IMR-90 (cell line): ENCODE results near the gene PALB2. TPM values are rescaled to one million over a fixed set of nuclear protein-coding genes. Genes with fewer than 3 reads are reported as not detected.

Experiments used
- ATAC-seq: fragments of 200-7000 bp; cut with Tn5 transposase; 2 replicates; pipeline ENCODE4 v1.9.1; 2020; ENCODE audit warnings: low read depth, mild to moderate bottlenecking, moderate library complexity
- BruUV-seq: library from RNA; stranded (reverse); fragments of 400-500 nt; replicated peaks from 2 replicates; lab custom pipeline; 2021; lab: Mats Ljungman, UMichigan
- CTCF ChIA-PET: fragments of 300-600 bp; formaldehyde crosslinking; extraction: SDS; loops from one replicate; lab custom pipeline; 2021; ENCODE audit warnings: antibody characterized with exemption; lab: Yijun Ruan, JAX
- POLR2A ChIA-PET: fragments of 300-600 bp; sonication (Branson Sonifier 250); formaldehyde crosslinking; loops from one replicate; lab custom pipeline; 2022; ENCODE audit warnings: antibody characterized with exemption; ENCODE audit not compliant: unreplicated experiment; lab: Charles Lee
- DNase-seq: peaks from one replicate; pipeline ENCODE4 v3.0.0; 2013
- H2AFZ ChIP-seq: replicated peaks from 2 replicates; pipeline ENCODE3; 2013; ENCODE audit warnings: low read length, mild to moderate bottlenecking; ENCODE audit not compliant: poor library complexity
- H2AK5ac ChIP-seq: 2 replicates; pipeline ENCODE4 v1.6.1; 2013; ENCODE audit warnings: low read depth, low read length, inconsistent platforms
- H2AK9ac ChIP-seq: replicated peaks from 2 replicates; pipeline ENCODE3; 2013; ENCODE audit warnings: mild to moderate bottlenecking, low read depth, low read length, moderate library complexity; ENCODE audit not compliant: poor library complexity
- H2BK120ac ChIP-seq: 2 replicates; pipeline ENCODE4 v1.6.1; 2013; ENCODE audit warnings: low read depth, low read length, inconsistent platforms
- H2BK15ac ChIP-seq: 3 replicates; pipeline ENCODE4 v1.6.1; 2013; ENCODE audit warnings: low read depth, low read length, inconsistent platforms
- H2BK20ac ChIP-seq: 2 replicates; pipeline ENCODE4 v1.6.1; 2013; ENCODE audit warnings: low read depth, mild to moderate bottlenecking, inconsistent platforms, low read length, moderate library complexity
- H2BK5ac ChIP-seq: 2 replicates; pipeline ENCODE4 v1.6.1; 2013; ENCODE audit warnings: mild to moderate bottlenecking, low read depth, low read length, inconsistent platforms; ENCODE audit not compliant: poor library complexity, severe bottlenecking
- H3K14ac ChIP-seq: replicated peaks from 2 replicates; pipeline ENCODE4 v1.6.1; 2013; ENCODE audit warnings: low read depth, low read length, inconsistent platforms
- H3K18ac ChIP-seq: 2 replicates; pipeline ENCODE4 v1.6.1; 2013; ENCODE audit warnings: low read depth, low read length, control low read depth
- H3K23ac ChIP-seq: 2 replicates; pipeline ENCODE4 v1.6.1; 2013; ENCODE audit warnings: low read depth, low read length, inconsistent platforms
- H3K27ac ChIP-seq: 2 replicates; pipeline ENCODE4 v1.5.1; 2013; ENCODE audit warnings: mild to moderate bottlenecking, control low read depth, low read length; ENCODE audit not compliant: insufficient read depth
- H3K27me3 ChIP-seq: 2 replicates; pipeline ENCODE4 v1.6.1; 2013; ENCODE audit warnings: low read length; ENCODE audit not compliant: control insufficient read depth, insufficient read depth
- H3K36me3 ChIP-seq: 2 replicates; pipeline ENCODE4 v1.6.1; 2013; ENCODE audit warnings: low read length, mixed read lengths; ENCODE audit not compliant: control insufficient read depth, insufficient read depth
- H3K4ac ChIP-seq: 2 replicates; pipeline ENCODE4 v1.6.1; 2013; ENCODE audit warnings: low read depth, low read length, inconsistent platforms
- H3K4me1 ChIP-seq: 2 replicates; pipeline ENCODE4 v1.6.1; 2013; ENCODE audit warnings: low read length, mixed read lengths; ENCODE audit not compliant: control insufficient read depth, insufficient read depth
- H3K4me2 ChIP-seq: 2 replicates; pipeline ENCODE4 v1.6.1; 2013; ENCODE audit warnings: low read depth, mild to moderate bottlenecking, control low read depth, low read length, moderate library complexity
- H3K4me3 ChIP-seq: 2 replicates; pipeline ENCODE4 v1.5.1; 2013; ENCODE audit warnings: low read depth, mild to moderate bottlenecking, control low read depth, low read length, moderate library complexity; ENCODE audit not compliant: insufficient read depth
- H3K56ac ChIP-seq: 2 replicates; pipeline ENCODE4 v1.6.1; 2013; ENCODE audit warnings: low read length, inconsistent platforms; ENCODE audit not compliant: insufficient read depth; ENCODE audit errors: extremely low read depth
- H3K79me1 ChIP-seq, 2 experiments: 2 replicates each; pipeline ENCODE4 v1.6.1; 2013; ENCODE audit warnings: low read length in 2 of 2, inconsistent platforms in 1 of 2, low read depth in 1 of 2
- H3K9ac ChIP-seq: 2 replicates; pipeline ENCODE4 v1.6.1; 2013; ENCODE audit warnings: low read depth, low read length, control low read depth
- H3K9me1 ChIP-seq: 2 replicates; pipeline ENCODE4 v1.6.1; 2013; ENCODE audit warnings: low read length, inconsistent platforms; ENCODE audit not compliant: insufficient read depth
- H3K9me3 ChIP-seq: 2 replicates; pipeline ENCODE4 v1.6.1; 2013; ENCODE audit warnings: low read length; ENCODE audit not compliant: control insufficient read depth, insufficient read depth
- H4K20me1 ChIP-seq: 2 replicates; pipeline ENCODE4 v1.6.1; 2013; ENCODE audit warnings: low read length, inconsistent platforms; ENCODE audit not compliant: insufficient read depth
- H4K5ac ChIP-seq: 2 replicates; pipeline ENCODE4 v1.6.1; 2013; ENCODE audit warnings: mild to moderate bottlenecking, low read depth, low read length, control low read depth
- H4K8ac ChIP-seq, 2 experiments: 2 replicates each; pipeline ENCODE4 v1.6.1; 2013; ENCODE audit warnings: low read depth in 2 of 2, low read length in 2 of 2, control low read depth in 1 of 2, inconsistent platforms in 1 of 2
- H4K91ac ChIP-seq: 2 replicates; pipeline ENCODE4 v1.6.1; 2013; ENCODE audit warnings: low read depth, low read length, inconsistent platforms; ENCODE audit not compliant: insufficient read depth
- BHLHE40 ChIP-seq: fragments of 150-350 bp; IDR thresholded peaks from 2 replicates; pipeline ENCODE4 v1.6.1; 2016; ENCODE audit warnings: mild to moderate bottlenecking, low read depth, low read length
- CEBPB ChIP-seq: IDR thresholded peaks from 2 replicates; pipeline ENCODE4 v1.6.1; 2012; ENCODE audit warnings: low read depth, low read length, improper control_type of control experiment
- CHD1 ChIP-seq: IDR thresholded peaks from 2 replicates; pipeline ENCODE4 v1.6.1; 2012; ENCODE audit warnings: low read depth, low read length, improper control_type of control experiment
- ELK1 ChIP-seq: fragments of 150-350 bp; IDR thresholded peaks from 2 replicates; pipeline ENCODE4 v1.6.1; 2016; ENCODE audit warnings: low read depth, mild to moderate bottlenecking, low read length, moderate library complexity, borderline replicate concordance
- FOS ChIP-seq: fragments of 150-350 bp; IDR thresholded peaks from 2 replicates; pipeline ENCODE4 v1.6.1; 2016; ENCODE audit warnings: low read depth, low read length
- MAFK ChIP-seq: IDR thresholded peaks from 2 replicates; pipeline ENCODE4 v1.6.1; 2012; ENCODE audit warnings: low read depth, low read length, improper control_type of control experiment
- MAZ ChIP-seq: IDR thresholded peaks from 2 replicates; pipeline ENCODE4 v1.6.1; 2012; ENCODE audit warnings: low read depth, mild to moderate bottlenecking, low read length, improper control_type of control experiment, moderate library complexity, borderline replicate concordance
- MXI1 ChIP-seq: IDR thresholded peaks from 2 replicates; pipeline ENCODE4 v1.6.1; 2012; ENCODE audit warnings: low read depth, mild to moderate bottlenecking, low read length, moderate library complexity, borderline replicate concordance
- NFE2L2 ChIP-seq: fragments of 150-350 bp; IDR thresholded peaks from 2 replicates; pipeline ENCODE4 v1.6.1; 2016; ENCODE audit warnings: low read depth, mild to moderate bottlenecking, low read length
- POLR2A ChIP-seq: IDR thresholded peaks from 2 replicates; pipeline ENCODE4 v1.6.1; 2012; ENCODE audit warnings: mild to moderate bottlenecking, low read depth, low read length
- RAD21 ChIP-seq: IDR thresholded peaks from 2 replicates; pipeline ENCODE4 v1.6.1; 2012; ENCODE audit warnings: low read length, improper control_type of control experiment
- RCOR1 ChIP-seq: IDR thresholded peaks from 2 replicates; pipeline ENCODE4 v1.6.1; 2012; ENCODE audit warnings: mild to moderate bottlenecking, low read length, improper control_type of control experiment; ENCODE audit not compliant: insufficient replicate concordance
- RFX5 ChIP-seq: IDR thresholded peaks from 2 replicates; pipeline ENCODE4 v1.8.0; 2012; ENCODE audit warnings: low read depth, mild to moderate bottlenecking, low read length, moderate library complexity
- SMC3 ChIP-seq: fragments of 150-350 bp; IDR thresholded peaks from 2 replicates; pipeline ENCODE4 v1.6.1; 2016; ENCODE audit warnings: low read depth, mild to moderate bottlenecking, antibody characterized with exemption, low read length, moderate library complexity
- WGBS, 2 experiments: methylation state at CpG; one replicate each; pipeline versions ENCODE4 v1.1.5 to v1.1.7; 2013; ENCODE audit warnings: missing lambda C conversion rate in 2 of 2; ENCODE audit not compliant: insufficient read length in 1 of 2; ENCODE audit errors: extremely low coverage in 2 of 2; 5-methylcytosine and 5-hydroxymethylcytosine counted together
- dilution Hi-C: fragments of 300-500 bp; cut with HindIII; formaldehyde crosslinking; loops from one replicate; pipeline ENCODE4 v1.14.3; 2018; ENCODE audit warnings: low sequenced_read_pairs; ENCODE audit not compliant: unreplicated experiment
- in situ Hi-C: fragments of 300-500 bp; cut with MboI; formaldehyde crosslinking; loops from 3 replicates; pipeline ENCODE4 v1.14.3; 2019; ENCODE audit warnings: low sequenced_read_pairs, inconsistent platforms, mixed read lengths
- intact Hi-C: fragments of 100-400 bp; cut with micrococcal nuclease; formaldehyde crosslinking; loops from 2 replicates; pipeline ENCODE4 v1.10.0; 2022
- polyA plus RNA-seq, 3 experiments: library from polyadenylated mRNA; depleted of rRNA; stranded (reverse); fragments of >200 nt; gene quantifications; 2 replicates each; pipeline ENCODE4 v1.2.3, GENCODE V29; 2012; ENCODE audit warnings: low replicate concordance in 1 of 3
- total RNA-seq: library from RNA; depleted of rRNA; stranded (reverse); fragments of >200 nt; gene quantifications from 2 replicates; pipeline ENCODE4 v1.2.3, GENCODE V29; 2012
- TF ChIP-seq, protein P1 (sequence below): conservative IDR thresholded peaks from 2 replicates; pipeline ENCODE4 v1.5.1; 2012; ENCODE audit warnings: mild to moderate bottlenecking, low read depth, low read length, improper control_type of control experiment
- TF ChIP-seq, protein P2 (sequence below): fragments of 150-350 bp; IDR thresholded peaks from 2 replicates; pipeline ENCODE4 v1.6.1; 2017; ENCODE audit warnings: mild to moderate bottlenecking, antibody characterized with exemption, low read length, low read depth

The PALB2 gene
- total and polyA plus RNA-seq, 2 of the 4 experiments (the other 2 are of a cell fraction) = 4.1 to 8.6 TPM

GRCh38 chr16:23679986-23680336, 38.9 kb upstream of the PALB2 start:
- H2AK9ac ChIP-seq = peak overlapping the region; percentile 99
- peak overlapping the region; percentile 41 for H3K27ac ChIP-seq
- H4K8ac ChIP-seq = peak overlapping the region; percentile 9 to 46; a peak in 2 of 4 replicates
- CTCF ChIA-PET = no interaction called here
- no peak overlapping the region for H4K5ac ChIP-seq
- H3K9me3 ChIP-seq = no peaks in the 10 kb centered on the region
- H3K56ac ChIP-seq = no peak overlapping the region
- H3K9ac ChIP-seq = peak overlapping the region; percentile 61; the same call in 1 of the 2 replicates
- POLR2A ChIA-PET = no interaction called here
- H3K4me2 ChIP-seq = peak overlapping the region; percentile 87
- H3K4me3 ChIP-seq = peak overlapping the region; percentile 50; the same call in 1 of the 2 replicates
- peaks cover 11% of the 10 kb centered on the region; the same call in 1 of the 2 replicates for H3K9me1 ChIP-seq
- H3K36me3 ChIP-seq = peaks cover 17% of the 10 kb centered on the region
- H3K23ac ChIP-seq = peak overlapping the region; percentile 92
- no peaks in the 10 kb centered on the region for H3K27me3 ChIP-seq
- H4K20me1 ChIP-seq = peaks cover 29% of the 10 kb centered on the region
- peak overlapping the region; percentile 19 for H2BK5ac ChIP-seq
- peak overlapping the region; percentile 87 for H2AFZ ChIP-seq
- intact Hi-C loops = loop anchor here (2.0 kb wide), 2 partner anchors 49 to 357 kb away; no protein-coding TSS in a partner anchor
- peaks cover 20 to 56% of the 10 kb centered on the region in 2 experiments for H3K79me1 ChIP-seq
- H2BK15ac ChIP-seq = no peak overlapping the region
- no CpG with 5 or more reads among the region's 6 CpGs for WGBS, 2 experiments
- no peak for DNase-seq
- H2AK5ac ChIP-seq = peak overlapping the region; percentile 34; the same call in 1 of the 2 replicates
- no peak overlapping the region; the same call in 1 of the 2 replicates for H4K91ac ChIP-seq
- TF ChIP-seq RAD21 = no peak
- TF ChIP-seq ELK1 = no peak
- no peak for TF ChIP-seq SMC3
- no peak for TF ChIP-seq BHLHE40
- TF ChIP-seq, protein P1, sequence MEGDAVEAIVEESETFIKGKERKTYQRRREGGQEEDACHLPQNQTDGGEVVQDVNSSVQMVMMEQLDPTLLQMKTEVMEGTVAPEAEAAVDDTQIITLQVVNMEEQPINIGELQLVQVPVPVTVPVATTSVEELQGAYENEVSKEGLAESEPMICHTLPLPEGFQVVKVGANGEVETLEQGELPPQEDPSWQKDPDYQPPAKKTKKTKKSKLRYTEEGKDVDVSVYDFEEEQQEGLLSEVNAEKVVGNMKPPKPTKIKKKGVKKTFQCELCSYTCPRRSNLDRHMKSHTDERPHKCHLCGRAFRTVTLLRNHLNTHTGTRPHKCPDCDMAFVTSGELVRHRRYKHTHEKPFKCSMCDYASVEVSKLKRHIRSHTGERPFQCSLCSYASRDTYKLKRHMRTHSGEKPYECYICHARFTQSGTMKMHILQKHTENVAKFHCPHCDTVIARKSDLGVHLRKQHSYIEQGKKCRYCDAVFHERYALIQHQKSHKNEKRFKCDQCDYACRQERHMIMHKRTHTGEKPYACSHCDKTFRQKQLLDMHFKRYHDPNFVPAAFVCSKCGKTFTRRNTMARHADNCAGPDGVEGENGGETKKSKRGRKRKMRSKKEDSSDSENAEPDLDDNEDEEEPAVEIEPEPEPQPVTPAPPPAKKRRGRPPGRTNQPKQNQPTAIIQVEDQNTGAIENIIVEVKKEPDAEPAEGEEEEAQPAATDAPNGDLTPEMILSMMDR = no peak
- TF ChIP-seq CHD1 = no peak
- TF ChIP-seq NFE2L2 = no peak
- no peak for TF ChIP-seq RFX5
- no peak for TF ChIP-seq MAFK
- no peak for TF ChIP-seq FOS
- no peak for TF ChIP-seq MAZ
- TF ChIP-seq, protein P2, sequence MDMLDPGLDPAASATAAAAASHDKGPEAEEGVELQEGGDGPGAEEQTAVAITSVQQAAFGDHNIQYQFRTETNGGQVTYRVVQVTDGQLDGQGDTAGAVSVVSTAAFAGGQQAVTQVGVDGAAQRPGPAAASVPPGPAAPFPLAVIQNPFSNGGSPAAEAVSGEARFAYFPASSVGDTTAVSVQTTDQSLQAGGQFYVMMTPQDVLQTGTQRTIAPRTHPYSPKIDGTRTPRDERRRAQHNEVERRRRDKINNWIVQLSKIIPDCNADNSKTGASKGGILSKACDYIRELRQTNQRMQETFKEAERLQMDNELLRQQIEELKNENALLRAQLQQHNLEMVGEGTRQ = no peak
- no peak for TF ChIP-seq RCOR1
- no peak for TF ChIP-seq POLR2A
- TF ChIP-seq CEBPB = no peak
- no peak for TF ChIP-seq MXI1
- dilution Hi-C loops = no loop called here
- peak overlapping the region; percentile 37; the same call in 1 of the 2 replicates for H3K14ac ChIP-seq
- no peak overlapping the region for H2BK20ac ChIP-seq
- peak overlapping the region; percentile 21; the same call in 1 of the 2 replicates for H3K4ac ChIP-seq
- ATAC-seq = no peak
- H3K18ac ChIP-seq = no peak overlapping the region
- H3K4me1 ChIP-seq = peaks cover 15% of the 10 kb centered on the region
- in situ Hi-C loops = loop anchor here (25.0 kb wide), 1 partner anchor 832 kb away; no protein-coding TSS in a partner anchor
- no peak overlapping the region for H2BK120ac ChIP-seq
- no TSS peak for BruUV-seq
